ENCODE results near the gene HELZ.

Gene HELZ

DNA sequence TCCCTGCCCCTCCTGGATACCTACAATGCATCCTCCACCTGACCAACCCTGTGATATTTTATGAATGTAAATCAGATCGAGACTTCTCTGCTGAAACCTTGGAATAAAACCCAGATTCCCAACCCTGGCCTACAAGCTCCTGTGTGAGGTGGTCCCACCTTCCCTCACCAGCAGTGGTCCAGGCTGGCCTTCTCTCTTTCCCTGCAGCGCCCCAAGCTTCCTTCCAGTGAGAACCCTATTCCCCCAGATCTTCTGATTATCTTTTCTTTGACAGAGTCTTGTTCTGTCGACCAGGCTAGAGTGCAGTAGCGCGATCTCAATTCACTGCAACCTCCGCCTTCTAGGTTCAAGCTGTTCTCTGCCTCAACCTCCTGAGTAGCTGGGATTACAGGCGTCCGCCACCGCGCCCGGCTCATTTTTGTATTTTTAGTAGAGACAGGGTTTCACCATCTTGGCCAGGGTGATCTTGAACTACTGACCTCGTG lies 2.5 kb upstream of the HELZ start (continued):
- TF ChIP-seq, protein P1, sequence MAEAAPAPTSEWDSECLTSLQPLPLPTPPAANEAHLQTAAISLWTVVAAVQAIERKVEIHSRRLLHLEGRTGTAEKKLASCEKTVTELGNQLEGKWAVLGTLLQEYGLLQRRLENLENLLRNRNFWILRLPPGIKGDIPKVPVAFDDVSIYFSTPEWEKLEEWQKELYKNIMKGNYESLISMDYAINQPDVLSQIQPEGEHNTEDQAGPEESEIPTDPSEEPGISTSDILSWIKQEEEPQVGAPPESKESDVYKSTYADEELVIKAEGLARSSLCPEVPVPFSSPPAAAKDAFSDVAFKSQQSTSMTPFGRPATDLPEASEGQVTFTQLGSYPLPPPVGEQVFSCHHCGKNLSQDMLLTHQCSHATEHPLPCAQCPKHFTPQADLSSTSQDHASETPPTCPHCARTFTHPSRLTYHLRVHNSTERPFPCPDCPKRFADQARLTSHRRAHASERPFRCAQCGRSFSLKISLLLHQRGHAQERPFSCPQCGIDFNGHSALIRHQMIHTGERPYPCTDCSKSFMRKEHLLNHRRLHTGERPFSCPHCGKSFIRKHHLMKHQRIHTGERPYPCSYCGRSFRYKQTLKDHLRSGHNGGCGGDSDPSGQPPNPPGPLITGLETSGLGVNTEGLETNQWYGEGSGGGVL (tag by site-specific recombination; IDR thresholded peaks at IDR 0.05), result no peak
- TF ChIP-seq ZNF423 (tag by site-specific recombination; IDR thresholded peaks at IDR 0.05) (no peak), ZNF571 (tag by site-specific recombination; IDR thresholded peaks at IDR 0.05) (no peak), ZNF623 (tag by site-specific recombination; IDR thresholded peaks at IDR 0.05) (no peak), ZSCAN30 (tag by site-specific recombination; IDR thresholded peaks at IDR 0.05) (no peak), ZNF433 (tag by site-specific recombination; IDR thresholded peaks at IDR 0.05; ENCODE audit: low read depth) (no peak)
- TF ChIP-seq, protein P2, sequence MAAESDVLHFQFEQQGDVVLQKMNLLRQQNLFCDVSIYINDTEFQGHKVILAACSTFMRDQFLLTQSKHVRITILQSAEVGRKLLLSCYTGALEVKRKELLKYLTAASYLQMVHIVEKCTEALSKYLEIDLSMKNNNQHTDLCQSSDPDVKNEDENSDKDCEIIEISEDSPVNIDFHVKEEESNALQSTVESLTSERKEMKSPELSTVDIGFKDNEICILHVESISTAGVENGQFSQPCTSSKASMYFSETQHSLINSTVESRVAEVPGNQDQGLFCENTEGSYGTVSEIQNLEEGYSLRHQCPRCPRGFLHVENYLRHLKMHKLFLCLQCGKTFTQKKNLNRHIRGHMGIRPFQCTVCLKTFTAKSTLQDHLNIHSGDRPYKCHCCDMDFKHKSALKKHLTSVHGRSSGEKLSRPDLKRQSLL (tag by site-specific recombination; IDR thresholded peaks at IDR 0.05), result no peak

DNA sequence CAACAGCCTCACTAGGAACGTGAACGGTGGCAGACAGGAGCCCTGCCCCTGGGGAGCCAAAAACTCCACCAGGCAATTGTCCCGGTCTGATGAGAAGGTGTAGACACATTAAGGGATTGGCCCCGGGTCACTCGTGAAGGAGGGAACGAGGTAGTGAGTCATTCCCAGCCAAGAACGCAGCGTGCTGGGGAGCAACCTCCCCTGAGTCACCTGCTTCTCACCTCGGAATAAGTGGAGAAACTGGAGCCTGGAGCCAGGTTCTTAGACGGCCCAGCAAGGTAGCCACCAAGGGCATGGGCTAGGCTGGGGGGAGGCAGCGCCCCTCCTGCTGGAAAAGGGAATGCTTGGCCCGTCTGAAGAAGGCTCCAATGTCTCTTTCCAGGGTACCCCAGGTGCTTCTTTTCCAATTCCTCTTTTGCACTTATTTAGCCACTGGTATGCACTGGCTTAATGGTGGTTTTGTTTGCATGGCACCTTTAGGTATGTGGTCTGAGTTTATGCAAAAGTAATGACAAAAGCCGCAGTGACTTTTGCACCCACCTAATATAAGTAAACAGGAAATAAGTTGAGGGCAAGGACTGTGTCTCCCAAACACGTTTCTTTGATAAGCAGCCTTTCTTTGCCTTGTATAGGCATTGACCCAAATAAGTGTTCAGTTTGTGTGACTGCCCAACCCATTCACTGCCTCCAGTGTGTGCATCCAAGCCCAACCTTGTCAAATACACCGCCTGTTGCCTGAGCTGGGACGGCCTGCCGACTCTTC lies 1.8 kb upstream of the HELZ start:
- Histone ChIP-seq H3K9me3 (ENCODE audit: control insufficient read depth, insufficient read depth, low read depth, low read length) (no peaks in the 10 kb centered on the region), H3K27ac (ENCODE audit: extremely low read depth, low read depth, low read length) (peak overlapping the region; percentile 96; the same call in 1 of the 2 replicates), H3K4me3 (ENCODE audit: low read depth, low read length) (peak overlapping the region; percentile 93), H3K4me1 (ENCODE audit: control insufficient read depth, insufficient read depth, low read length) (peaks cover 8% of the 10 kb centered on the region), H3K36me3 (ENCODE audit: control insufficient read depth in 2 of 2, insufficient read depth in 1 of 2, low read length in 2 of 2) (peaks cover 1 to 3% of the 10 kb centered on the region in 2 experiments; a peak in 2 of 3 replicates)
- CTCF ChIA-PET, result interaction anchor here (0.5 to 0.7 kb wide), 3 partner anchors 47 to 131 kb away, joined by 3 to 6 read pairs (median 6); no protein-coding TSS in a partner anchor
- POLR2A ChIA-PET, result no interaction called here
- no peak for TF ChIP-seq ZNF837 (tag by site-specific recombination; IDR thresholded peaks at IDR 0.05)
- TF ChIP-seq YY2 (tag by site-specific recombination; IDR thresholded peaks at IDR 0.05), result no peak
- TF ChIP-seq ZNF302 (tag by site-specific recombination; IDR thresholded peaks at IDR 0.05; ENCODE audit: low read depth), result no peak
- no peak for TF ChIP-seq ZNF214 (tag by site-specific recombination; IDR thresholded peaks at IDR 0.05; ENCODE audit: borderline replicate concordance)
- TF ChIP-seq, protein P3, sequence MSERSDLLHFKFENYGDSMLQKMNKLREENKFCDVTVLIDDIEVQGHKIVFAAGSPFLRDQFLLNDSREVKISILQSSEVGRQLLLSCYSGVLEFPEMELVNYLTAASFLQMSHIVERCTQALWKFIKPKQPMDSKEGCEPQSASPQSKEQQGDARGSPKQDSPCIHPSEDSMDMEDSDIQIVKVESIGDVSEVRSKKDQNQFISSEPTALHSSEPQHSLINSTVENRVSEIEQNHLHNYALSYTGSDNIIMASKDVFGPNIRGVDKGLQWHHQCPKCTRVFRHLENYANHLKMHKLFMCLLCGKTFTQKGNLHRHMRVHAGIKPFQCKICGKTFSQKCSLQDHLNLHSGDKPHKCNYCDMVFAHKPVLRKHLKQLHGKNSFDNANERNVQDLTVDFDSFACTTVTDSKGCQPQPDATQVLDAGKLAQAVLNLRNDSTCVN (tag by site-specific recombination; optimal IDR thresholded peaks at IDR 0.05), result no peak
- TF ChIP-seq, protein P4, sequence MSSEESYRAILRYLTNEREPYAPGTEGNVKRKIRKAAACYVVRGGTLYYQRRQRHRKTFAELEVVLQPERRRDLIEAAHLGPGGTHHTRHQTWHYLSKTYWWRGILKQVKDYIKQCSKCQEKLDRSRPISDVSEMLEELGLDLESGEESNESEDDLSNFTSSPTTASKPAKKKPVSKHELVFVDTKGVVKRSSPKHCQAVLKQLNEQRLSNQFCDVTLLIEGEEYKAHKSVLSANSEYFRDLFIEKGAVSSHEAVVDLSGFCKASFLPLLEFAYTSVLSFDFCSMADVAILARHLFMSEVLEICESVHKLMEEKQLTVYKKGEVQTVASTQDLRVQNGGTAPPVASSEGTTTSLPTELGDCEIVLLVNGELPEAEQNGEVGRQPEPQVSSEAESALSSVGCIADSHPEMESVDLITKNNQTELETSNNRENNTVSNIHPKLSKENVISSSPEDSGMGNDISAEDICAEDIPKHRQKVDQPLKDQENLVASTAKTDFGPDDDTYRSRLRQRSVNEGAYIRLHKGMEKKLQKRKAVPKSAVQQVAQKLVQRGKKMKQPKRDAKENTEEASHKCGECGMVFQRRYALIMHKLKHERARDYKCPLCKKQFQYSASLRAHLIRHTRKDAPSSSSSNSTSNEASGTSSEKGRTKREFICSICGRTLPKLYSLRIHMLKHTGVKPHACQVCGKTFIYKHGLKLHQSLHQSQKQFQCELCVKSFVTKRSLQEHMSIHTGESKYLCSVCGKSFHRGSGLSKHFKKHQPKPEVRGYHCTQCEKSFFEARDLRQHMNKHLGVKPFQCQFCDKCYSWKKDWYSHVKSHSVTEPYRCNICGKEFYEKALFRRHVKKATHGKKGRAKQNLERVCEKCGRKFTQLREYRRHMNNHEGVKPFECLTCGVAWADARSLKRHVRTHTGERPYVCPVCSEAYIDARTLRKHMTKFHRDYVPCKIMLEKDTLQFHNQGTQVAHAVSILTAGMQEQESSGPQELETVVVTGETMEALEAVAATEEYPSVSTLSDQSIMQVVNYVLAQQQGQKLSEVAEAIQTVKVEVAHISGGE (tag by site-specific recombination; conservative IDR thresholded peaks at IDR 0.05; ENCODE audit: low read depth), result no peak
- TF ChIP-seq ZNF558 (tag by site-specific recombination; IDR thresholded peaks at IDR 0.05), result no peak
- no peak for TF ChIP-seq ZBTB8A (tag by site-specific recombination; IDR thresholded peaks at IDR 0.05)
- TF ChIP-seq, protein P5, sequence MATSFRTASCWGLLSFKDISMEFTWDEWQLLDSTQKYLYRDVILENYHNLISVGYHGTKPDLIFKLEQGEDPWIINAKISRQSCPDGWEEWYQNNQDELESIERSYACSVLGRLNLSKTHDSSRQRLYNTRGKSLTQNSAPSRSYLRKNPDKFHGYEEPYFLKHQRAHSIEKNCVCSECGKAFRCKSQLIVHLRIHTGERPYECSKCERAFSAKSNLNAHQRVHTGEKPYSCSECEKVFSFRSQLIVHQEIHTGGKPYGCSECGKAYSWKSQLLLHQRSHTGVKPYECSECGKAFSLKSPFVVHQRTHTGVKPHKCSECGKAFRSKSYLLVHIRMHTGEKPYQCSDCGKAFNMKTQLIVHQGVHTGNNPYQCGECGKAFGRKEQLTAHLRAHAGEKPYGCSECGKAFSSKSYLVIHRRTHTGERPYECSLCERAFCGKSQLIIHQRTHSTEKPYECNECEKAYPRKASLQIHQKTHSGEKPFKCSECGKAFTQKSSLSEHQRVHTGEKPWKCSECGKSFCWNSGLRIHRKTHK (tag by site-specific recombination; IDR thresholded peaks at IDR 0.05), result no peak
- no peak for TF ChIP-seq ZNF146 (tag by site-specific recombination; IDR thresholded peaks at IDR 0.05)
- peak; percentile 86 for TF ChIP-seq ZNF394 (tag by site-specific recombination; IDR thresholded peaks at IDR 0.05; ENCODE audit: borderline replicate concordance)
- TF ChIP-seq ZNF19 (tag by site-specific recombination; IDR thresholded peaks at IDR 0.05; ENCODE audit: low read depth), result no peak
- TF ChIP-seq PRDM1 (tag by site-specific recombination; IDR thresholded peaks at IDR 0.05), result no peak
- no peak for TF ChIP-seq ZNF248 (tag by site-specific recombination; IDR thresholded peaks at IDR 0.05)
- no peak for TF ChIP-seq SALL2 (tag by site-specific recombination; IDR thresholded peaks at IDR 0.05; ENCODE audit: borderline replicate concordance)
- no peak for TF ChIP-seq ZFP41 (tag by site-specific recombination; IDR thresholded peaks at IDR 0.05; ENCODE audit: borderline replicate concordance)
- TF ChIP-seq ZNF426 (tag by site-specific recombination; IDR thresholded peaks at IDR 0.05), result no peak
- TF ChIP-seq, protein P6, sequence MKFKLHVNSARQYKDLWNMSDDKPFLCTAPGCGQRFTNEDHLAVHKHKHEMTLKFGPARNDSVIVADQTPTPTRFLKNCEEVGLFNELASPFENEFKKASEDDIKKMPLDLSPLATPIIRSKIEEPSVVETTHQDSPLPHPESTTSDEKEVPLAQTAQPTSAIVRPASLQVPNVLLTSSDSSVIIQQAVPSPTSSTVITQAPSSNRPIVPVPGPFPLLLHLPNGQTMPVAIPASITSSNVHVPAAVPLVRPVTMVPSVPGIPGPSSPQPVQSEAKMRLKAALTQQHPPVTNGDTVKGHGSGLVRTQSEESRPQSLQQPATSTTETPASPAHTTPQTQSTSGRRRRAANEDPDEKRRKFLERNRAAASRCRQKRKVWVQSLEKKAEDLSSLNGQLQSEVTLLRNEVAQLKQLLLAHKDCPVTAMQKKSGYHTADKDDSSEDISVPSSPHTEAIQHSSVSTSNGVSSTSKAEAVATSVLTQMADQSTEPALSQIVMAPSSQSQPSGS (tag by site-specific recombination; IDR thresholded peaks at IDR 0.05; ENCODE audit: low read depth), result no peak
